Osteoblast (primary cell): ENCODE measurements around the gene SNAP23. TPM values are rescaled to one million over a fixed set of nuclear protein-coding genes. Genes with fewer than 3 reads are reported as not detected.
"Not testable (repeated sequence)": the region's sequence is repeated elsewhere in the genome, so short reads cannot be mapped to it uniquely, and the experiment has no call there.

Experiments used
- DNase-seq: peaks from one replicate; pipeline ENCODE4 v3.0.0; 2011; ENCODE audit warnings: low spot score, mixed read lengths; ENCODE audit not compliant: insufficient read length; ENCODE audit errors: missing footprints
- H2AFZ ChIP-seq: 2 replicates; pipeline ENCODE4 v1.6.0; 2011; ENCODE audit warnings: mild to moderate bottlenecking, low read length
- H3K27ac ChIP-seq: 2 replicates; pipeline ENCODE4 v1.5.1; 2011; ENCODE audit warnings: mild to moderate bottlenecking, low read depth, low read length, moderate library complexity
- H3K27me3 ChIP-seq: 2 replicates; pipeline ENCODE4 v1.6.0; 2012; ENCODE audit warnings: mild to moderate bottlenecking, control low read depth, inconsistent platforms, low read length, moderate library complexity; ENCODE audit not compliant: insufficient read depth
- H3K36me3 ChIP-seq: 2 replicates; pipeline ENCODE4 v1.5.1; 2011; ENCODE audit warnings: mild to moderate bottlenecking, low read length, control low read depth, moderate library complexity; ENCODE audit not compliant: insufficient read depth
- H3K4me1 ChIP-seq: 2 replicates; pipeline ENCODE4 v1.5.1; 2011; ENCODE audit warnings: mild to moderate bottlenecking, low read length, control low read depth, moderate library complexity; ENCODE audit not compliant: insufficient read depth
- H3K4me2 ChIP-seq: 2 replicates; pipeline ENCODE4 v1.6.0; 2011; ENCODE audit warnings: mild to moderate bottlenecking, low read length; ENCODE audit not compliant: insufficient read depth
- H3K4me3 ChIP-seq: fragments of 200-600 bp; sonication (generic); 3 replicates; pipeline ENCODE4 v1.5.1; 2012; ENCODE audit warnings: mild to moderate bottlenecking, low read length, inconsistent platforms; ENCODE audit not compliant: insufficient read depth
- H3K79me2 ChIP-seq: 2 replicates; pipeline ENCODE4 v1.6.0; 2012; ENCODE audit warnings: mild to moderate bottlenecking, low read length, control low read depth, inconsistent platforms; ENCODE audit not compliant: insufficient read depth
- H3K9me3 ChIP-seq: 2 replicates; pipeline ENCODE4 v1.5.1; 2011; ENCODE audit warnings: low read depth, low read length, control low read depth
- H4K20me1 ChIP-seq: 2 replicates; pipeline ENCODE4 v1.6.0; 2012; ENCODE audit warnings: mild to moderate bottlenecking, low read length, control low read depth; ENCODE audit not compliant: insufficient read depth
- CTCF ChIP-seq: IDR thresholded peaks from 2 replicates; pipeline ENCODE4 v1.5.1; 2011; ENCODE audit warnings: mild to moderate bottlenecking, low read depth, low read length, moderate library complexity; ENCODE audit errors: extremely low read depth
- total RNA-seq: library from RNA; depleted of rRNA; stranded (reverse); fragments of >200 nt; gene quantifications from 2 replicates; pipeline ENCODE4 v1.2.3, GENCODE V29; 2012

SNAP23 gene
- total RNA-seq, 1 donor, result 81.4 TPM

DNA sequence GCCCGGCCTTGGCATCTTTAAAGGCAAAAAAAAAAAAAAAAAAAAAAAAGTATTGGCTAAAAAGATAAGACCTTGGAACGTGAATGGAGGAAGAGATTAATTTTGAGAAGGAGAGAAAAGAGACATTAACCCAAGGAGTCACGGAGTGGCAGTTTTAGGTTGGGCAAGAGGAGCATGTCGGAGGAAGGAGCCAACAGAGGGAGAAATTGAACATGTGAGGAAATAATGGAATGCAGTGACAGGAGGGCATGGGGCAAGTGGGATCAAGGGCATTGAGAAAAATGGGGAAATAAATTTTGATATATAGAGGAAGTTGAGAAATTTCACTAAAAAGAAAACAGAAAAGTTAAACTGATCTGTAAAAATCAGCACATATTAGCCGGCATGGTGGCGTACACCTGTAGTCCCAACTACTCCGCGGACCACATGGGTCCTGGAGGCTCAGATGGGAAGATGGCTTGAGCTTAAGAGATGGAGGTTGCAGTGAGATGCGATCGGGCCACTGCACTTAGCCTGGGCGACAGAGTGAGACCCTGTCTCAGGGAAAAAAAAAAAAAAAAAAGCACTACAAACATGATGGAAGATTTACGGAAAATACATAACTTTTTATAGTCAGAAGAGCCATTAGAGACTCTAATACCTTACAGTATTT lies 54.4 kb downstream of the SNAP23 start:
- DNase-seq, result peak; percentile 49
- Histone ChIP-seq H3K4me3 (peak overlapping the region; percentile 100), H3K4me1 (peaks cover 17% of the 10 kb centered on the region), H2AFZ (no peak overlapping the region), H3K36me3 (peaks cover 7% of the 10 kb centered on the region), H3K4me2 (peak overlapping the region; percentile 96), H3K9me3 (no peaks in the 10 kb centered on the region), H4K20me1 (peaks cover 7% of the 10 kb centered on the region), H3K27ac (no peak overlapping the region), H3K79me2 (peaks cover 81% of the 10 kb centered on the region), H3K27me3 (no peaks in the 10 kb centered on the region)
- TF ChIP-seq CTCF, result no peak

- H3K79me2 ChIP-seq, result peaks cover 59% of the 10 kb centered on the region
Observed at GRCh38 chr15:42553554-42553953, 58.1 kb downstream of the SNAP23 start.

GRCh38 chr15:42556550-42557207 lies 61.2 kb downstream of the SNAP23 start:
- DNase-seq, H3K4me3 ChIP-seq, H3K4me1 ChIP-seq, H2AFZ ChIP-seq, H3K9me3 ChIP-seq, H3K27ac ChIP-seq, H3K4me2 ChIP-seq, H3K27me3 ChIP-seq, H4K20me1 ChIP-seq: not testable (repeated sequence)
- Histone ChIP-seq H3K79me2 (peaks cover 33% of the 10 kb centered on the region), H3K36me3 (peaks cover 16% of the 10 kb centered on the region)

More at GRCh38 chr15:42553554-42553953, 58.1 kb downstream of the SNAP23 start:
- H4K20me1 ChIP-seq, result peaks cover 7% of the 10 kb centered on the region
- H3K36me3 ChIP-seq, result no peaks in the 10 kb centered on the region
- no peak for TF ChIP-seq CTCF
- no peak overlapping the region for H3K4me2 ChIP-seq
- DNase-seq, result no peak
- H3K9me3 ChIP-seq, result no peaks in the 10 kb centered on the region
- H2AFZ ChIP-seq, result no peak overlapping the region
- H3K4me3 ChIP-seq, result no peak overlapping the region
- no peak overlapping the region for H3K27ac ChIP-seq
- peaks cover 5% of the 10 kb centered on the region for H3K4me1 ChIP-seq
- H3K27me3 ChIP-seq, result no peaks in the 10 kb centered on the region

DNA sequence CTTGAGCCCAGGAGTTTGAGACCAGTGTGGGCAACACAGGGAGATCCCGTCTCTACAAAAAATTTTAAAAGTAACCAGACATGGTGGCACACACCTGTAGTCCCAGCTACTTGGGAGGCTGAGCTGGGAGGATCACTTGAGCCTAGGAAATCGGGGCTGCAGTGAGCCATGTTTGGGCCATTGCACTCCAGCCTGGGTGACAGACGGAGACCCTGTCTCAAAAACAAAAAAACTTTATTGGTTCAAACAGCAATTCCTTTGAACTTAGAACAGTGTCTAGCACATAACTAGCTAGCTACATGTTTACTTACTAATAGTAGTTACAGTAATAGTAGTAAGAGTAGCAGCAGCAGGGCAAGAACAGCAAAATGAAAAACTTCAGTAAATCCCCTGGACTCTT lies 63.3 kb downstream of the SNAP23 start:
- Histone ChIP-seq H3K27me3 (no peaks in the 10 kb centered on the region), H3K4me1 (no peaks in the 10 kb centered on the region), H3K9me3 (no peaks in the 10 kb centered on the region), H3K36me3 (peaks cover 26% of the 10 kb centered on the region), H4K20me1 (no peaks in the 10 kb centered on the region), H2AFZ (no peak overlapping the region), H3K4me2 (no peak overlapping the region), H3K4me3 (no peak overlapping the region), H3K27ac (no peak overlapping the region), H3K79me2 (peaks cover 18% of the 10 kb centered on the region)
- no peak for TF ChIP-seq CTCF
- DNase-seq, result no peak
